H1 (cell line): ENCODE measurements around the gene NIPAL3. TPM values are rescaled to one million over a fixed set of nuclear protein-coding genes. Genes with fewer than 3 reads are reported as not detected.

Experiments
- ASH2L ChIP-seq: fragments of 200-600, 300-600 bp; sonication (generic); IDR thresholded peaks from one replicate; pipeline ENCODE4 v1.7.1; 2017; ENCODE audit warnings: low read length
- CBX5 ChIP-seq: fragments of 300-800, 300-1000 bp; sonication (generic); IDR thresholded peaks from 2 replicates; pipeline ENCODE4 v1.7.1; 2016; ENCODE audit warnings: antibody characterized with exemption, low read length, low read depth
- TAF1 ChIP-seq: IDR thresholded peaks from 2 replicates; pipeline ENCODE4 v1.6.1; 2011; ENCODE audit warnings: mild to moderate bottlenecking, low read depth, low read length
- polyA plus RNA-seq, 7 experiments: library from polyadenylated mRNA; depleted of rRNA in 3 of 7; stranded (reverse) in 5 of 7; unstranded in 2 of 7; fragments of >200 nt in 5 of 7; fragments of 200-250 nt in 2 of 7; gene quantifications; 1 replicate in 5 of 7; 2 replicates in 1 of 7; 4 replicates in 1 of 7; pipeline versions ENCODE4 v1.2.1 to v1.2.3, GENCODE V29; 2011 to 2013; ENCODE audit warnings: missing spikeins in 2 of 7, mixed read lengths in 2 of 7
- total RNA-seq: library from RNA; stranded (reverse); fragmentation: NEBNext Ultra II Directional; extraction: Animal tissue kit (Norgen Biotek cat#: 25700); gene quantifications from 2 replicates; pipeline ENCODE4 v1.2.1, GENCODE V29; 2021

The NIPAL3 gene
- total and polyA plus RNA-seq, 2 of the 8 experiments (the other 6 are each of a cell fraction or from before 2014, with no cell fraction given): 8.8 to 11.0 TPM

DNA sequence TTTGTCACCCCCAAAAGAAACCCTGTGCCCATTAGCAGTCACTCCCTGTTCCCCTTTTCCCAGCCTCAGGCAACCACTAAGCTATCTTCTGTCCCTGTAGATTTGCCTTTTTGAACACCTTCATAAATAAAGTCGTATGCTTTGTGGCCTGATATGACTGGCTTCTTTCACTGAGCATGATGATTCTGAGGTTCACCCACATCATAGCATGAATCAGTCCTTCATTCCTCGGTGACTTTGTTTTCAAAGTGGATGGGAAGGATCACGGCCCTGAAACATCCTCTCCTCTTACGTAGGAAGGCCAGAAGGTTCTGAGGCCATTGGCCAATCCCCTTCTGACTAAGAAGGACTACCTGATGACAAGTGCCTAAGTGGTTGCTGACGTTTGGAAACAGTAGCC is 39.1 kb downstream of the NIPAL3 start (continued):
- no peak for TF ChIP-seq CBX5
- TF ChIP-seq ASH2L: no peak
- no peak for TF ChIP-seq TAF1
